Right renal pelvis (tissue), 4 donors: Measurements from ENCODE around the gene MS4A15. TPM values are rescaled to one million over a fixed set of nuclear protein-coding genes. Genes with fewer than 3 reads are reported as not detected.
"Not testable (repeated sequence)": the region's sequence is repeated elsewhere in the genome, so short reads cannot be mapped to it uniquely, and the experiment has no call there.

Experiments used
- DNase-seq, 4 donors: peaks; one replicate each; pipeline ENCODE4 v3.0.0-alpha.2; 2013; ENCODE audit warnings: low read depth in 4 of 4, low spot score in 3 of 4, missing footprints in 1 of 4
- polyA plus RNA-seq, 4 donors: library from polyadenylated mRNA; unstranded; fragments of 120-200 nt; gene quantifications; one replicate each; pipeline ENCODE4 v1.2.1, GENCODE V29; 2013; ENCODE audit not compliant: insufficient read length in 4 of 4

MS4A15 gene
- polyA plus RNA-seq, 4 donors: not detected

GRCh38 chr11:60753309-60753708, 3.4 kb upstream of the MS4A15 start:
- no peak for DNase-seq

GRCh38 chr11:60754887-60755286, 1.8 kb upstream of the MS4A15 start:
- DNase-seq: no peak

GRCh38 chr11:60757231-60757800, 649 bp downstream of the MS4A15 start:
- DNase-seq: no peak

- not testable (repeated sequence) for DNase-seq
Observed at GRCh38 chr11:60758671-60759070, 2.0 kb downstream of the MS4A15 start.

GRCh38 chr11:60759438-60760225, 3.0 kb downstream of the MS4A15 start:
- not testable (repeated sequence) for DNase-seq

GRCh38 chr11:60761436-60762190, 4.9 kb downstream of the MS4A15 start:
- no peak for DNase-seq

GRCh38 chr11:60762851-60763691, 6.4 kb downstream of the MS4A15 start:
- DNase-seq: no peak

GRCh38 chr11:60763692-60764369, 7.2 kb downstream of the MS4A15 start:
- no peak for DNase-seq

GRCh38 chr11:60764879-60765278, 8.2 kb downstream of the MS4A15 start:
- no peak for DNase-seq

- DNase-seq: no peak
Observed at GRCh38 chr11:60765355-60765754, 8.7 kb downstream of the MS4A15 start.

- DNase-seq: no peak
Observed at GRCh38 chr11:60766547-60766946, 9.9 kb downstream of the MS4A15 start.

- DNase-seq: no peak
Observed at GRCh38 chr11:60767388-60767811, 10.7 kb downstream of the MS4A15 start.

- no peak for DNase-seq
Observed at GRCh38 chr11:60768202-60768601, 11.5 kb downstream of the MS4A15 start.

GRCh38 chr11:60769273-60769672, 12.6 kb downstream of the MS4A15 start:
- DNase-seq: no peak

- no peak for DNase-seq
Observed at GRCh38 chr11:60769811-60770210, 13.1 kb downstream of the MS4A15 start.

GRCh38 chr11:60771146-60771545, 14.5 kb downstream of the MS4A15 start:
- no peak for DNase-seq

GRCh38 chr11:60771879-60772525, 15.3 kb downstream of the MS4A15 start:
- DNase-seq: no peak

GRCh38 chr11:60772666-60773065, 16.0 kb downstream of the MS4A15 start:
- DNase-seq: no peak

GRCh38 chr11:60774726-60775125, 18.1 kb downstream of the MS4A15 start:
- DNase-seq: no peak
